ENCODE results near the gene SALL2. TPM values are rescaled to one million over a fixed set of nuclear protein-coding genes. Genes with fewer than 3 reads are reported as not detected.
"Not testable (repeated sequence)": the region's sequence is repeated elsewhere in the genome, so short reads cannot be mapped to it uniquely, and the experiment has no call there.

The SALL2 gene
- total RNA-seq: 1.4 TPM

DNA sequence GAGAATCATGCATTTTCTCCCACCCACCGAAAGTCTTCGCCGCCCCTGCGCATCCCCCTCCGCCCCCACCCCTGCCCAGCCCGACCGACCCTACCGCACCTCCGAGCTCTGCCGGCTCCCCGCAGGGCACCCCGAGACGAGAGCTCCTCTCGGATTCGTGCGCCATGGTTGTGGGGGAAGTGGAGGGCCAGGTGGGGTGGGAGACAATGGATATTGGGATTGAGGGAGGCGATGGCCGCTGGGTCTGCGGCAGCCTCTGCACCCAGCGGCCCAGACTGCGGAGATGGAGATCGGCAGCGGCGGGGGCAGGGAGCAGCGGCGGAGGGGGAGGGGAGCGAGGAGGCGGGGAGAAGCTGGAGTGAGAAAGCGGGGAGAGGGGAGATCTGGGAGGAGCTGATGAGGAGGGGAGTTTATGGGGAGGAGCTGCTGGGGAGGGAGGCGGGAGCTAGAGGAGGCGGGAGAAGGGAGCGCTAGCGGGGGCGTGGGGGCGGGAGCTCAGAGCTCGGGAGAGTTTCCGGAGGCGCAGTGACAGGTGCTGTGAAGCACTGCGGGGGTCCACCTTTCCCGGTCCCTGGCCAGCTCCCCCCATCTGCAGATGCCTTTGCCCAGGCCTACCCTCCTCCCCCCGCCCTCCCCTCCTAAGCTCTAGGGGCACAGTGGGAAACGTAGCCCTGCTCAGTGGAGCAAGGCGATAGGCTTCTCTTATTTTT, at the start of gene SALL2:
TSS of gene SALL2 (minus strand) at position 385 of the 710 bp plus-strand sequence. CDS start at position 166, 219 bp downstream.
- ATAC-seq: peak; percentile 45

DNA sequence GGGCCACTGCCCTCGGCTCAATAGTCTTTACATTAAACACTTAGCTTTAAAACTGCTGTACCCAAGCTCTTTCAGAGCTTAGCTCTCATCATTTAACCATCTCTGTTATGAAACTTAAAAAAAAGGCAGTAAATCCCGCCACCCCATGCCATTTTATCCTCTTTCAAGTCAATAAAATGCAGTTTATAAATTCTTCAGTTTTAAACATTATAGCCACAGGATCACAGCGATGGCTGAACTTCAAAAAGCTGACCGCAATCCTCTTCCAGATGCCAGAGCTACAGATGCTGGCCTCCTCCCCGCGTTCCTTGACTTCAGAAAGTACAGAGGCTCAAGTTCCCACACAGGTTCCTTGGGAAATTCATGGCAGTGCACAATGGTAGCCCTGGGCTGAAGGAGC, 49.5 kb upstream of the SALL2 start:
- no peak for ATAC-seq

DNA sequence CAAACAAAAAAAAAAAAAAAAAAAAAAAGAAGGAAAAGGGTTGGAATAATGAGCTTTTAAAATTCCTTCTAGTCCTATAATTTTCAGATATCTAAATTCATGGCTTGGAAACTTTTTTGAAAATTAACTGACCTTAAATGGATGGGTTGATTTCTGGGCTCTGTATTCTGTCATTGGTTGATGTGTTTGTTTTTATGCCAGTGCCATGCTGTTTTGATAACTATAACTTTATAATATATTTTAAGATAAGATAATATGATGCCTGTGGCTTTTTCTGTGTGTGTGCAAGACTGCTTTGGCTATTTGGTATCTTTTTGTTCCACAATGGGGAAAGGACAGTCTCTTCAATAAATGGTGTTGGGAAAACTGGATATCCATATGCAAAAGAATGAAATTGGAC, 46.5 kb upstream of the SALL2 start:
- no peak for ATAC-seq

DNA sequence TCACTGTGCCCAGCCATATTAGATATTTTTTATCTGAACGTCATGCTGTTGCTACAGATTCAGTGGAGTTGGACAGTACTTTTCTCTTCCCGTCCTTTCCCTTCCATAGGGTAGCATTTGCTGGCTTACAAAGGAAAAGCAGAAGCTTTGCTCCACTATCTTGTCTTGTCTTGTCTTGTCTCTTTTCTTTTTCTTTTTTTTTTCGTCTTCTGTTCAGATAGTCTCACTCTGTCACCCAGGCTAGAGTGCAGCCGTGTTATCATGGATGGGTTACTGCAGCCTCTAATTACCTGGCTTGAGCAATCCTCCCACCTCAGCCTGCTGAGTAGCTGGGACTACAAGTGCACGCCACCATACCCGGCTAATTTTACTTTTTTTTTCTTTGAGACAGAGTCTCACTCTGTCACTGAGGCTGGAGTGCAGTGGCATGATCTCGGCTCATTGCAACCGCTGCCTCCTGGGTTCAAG, 32.6 kb upstream of the SALL2 start:
- no peak for ATAC-seq

DNA sequence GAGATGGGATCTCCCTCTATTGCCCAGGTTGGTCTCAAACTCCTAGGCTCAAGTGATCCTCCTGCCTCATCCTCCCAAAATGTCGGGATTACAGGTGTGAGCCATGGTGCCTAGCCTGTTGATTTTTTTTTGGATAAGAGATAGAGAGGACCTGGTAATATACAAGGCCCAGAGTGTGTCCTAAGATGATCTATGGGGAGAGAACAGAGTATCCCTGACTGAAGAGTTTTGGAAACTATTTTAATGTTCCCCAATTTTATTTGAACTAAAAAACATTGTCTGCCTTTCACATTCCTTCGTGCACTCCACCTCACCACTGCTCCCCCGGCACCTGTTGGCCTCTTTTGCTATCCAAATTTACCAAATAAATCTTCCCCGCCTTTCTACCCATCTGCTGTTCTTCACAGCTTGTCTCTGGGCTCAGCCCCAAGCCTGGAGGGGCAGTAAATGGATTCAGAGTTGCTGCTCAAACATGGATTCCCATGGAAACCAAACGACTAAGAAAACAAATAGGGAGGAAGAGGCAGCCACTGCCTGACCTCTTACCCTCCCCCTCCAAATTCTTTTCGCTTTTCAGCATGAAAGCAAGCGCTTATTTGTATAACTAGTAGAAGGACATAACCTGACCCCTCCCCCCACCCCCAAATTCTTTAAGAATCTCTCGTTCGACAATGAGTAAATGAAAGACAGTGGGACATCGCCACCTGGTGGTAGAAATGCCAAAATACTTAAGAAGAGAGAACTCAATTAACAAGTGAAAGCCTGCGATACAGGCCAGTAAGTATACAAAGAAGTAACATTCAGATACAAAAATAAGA, 31.1 kb upstream of the SALL2 start:
- ATAC-seq: peak; percentile 48

DNA sequence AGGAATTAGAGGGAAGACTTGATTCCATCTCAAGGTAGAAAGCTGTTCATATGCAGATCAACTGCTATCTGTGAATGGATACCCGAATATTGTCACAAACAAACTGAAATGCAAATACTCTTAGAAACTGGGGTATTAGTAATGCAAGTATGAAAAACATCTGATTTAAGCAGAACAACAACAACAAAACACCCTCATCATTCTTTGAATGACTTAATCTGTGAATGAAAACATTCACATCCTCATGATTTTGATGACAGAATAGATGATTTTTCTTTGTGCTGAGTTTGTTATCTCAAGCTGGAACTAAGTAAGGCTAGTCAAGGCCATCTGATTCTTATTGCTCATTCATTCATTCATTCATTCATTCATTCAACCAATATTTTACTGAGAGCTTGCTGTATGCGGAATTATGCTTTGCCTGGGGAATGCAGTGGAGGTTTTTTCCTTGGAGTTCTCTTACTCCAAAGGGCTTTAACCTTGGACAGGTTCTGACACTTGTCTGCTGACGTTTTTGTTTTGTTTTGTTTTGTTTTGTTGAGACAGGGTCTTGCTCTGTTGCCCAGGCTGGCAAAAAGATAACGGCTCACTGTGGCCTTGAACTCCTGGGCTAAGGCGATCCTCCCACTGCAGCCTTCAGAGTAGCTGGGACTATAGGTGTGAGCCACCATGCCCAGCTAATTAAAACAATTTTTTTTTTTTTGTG, 30.4 kb upstream of the SALL2 start:
- no peak for ATAC-seq

DNA sequence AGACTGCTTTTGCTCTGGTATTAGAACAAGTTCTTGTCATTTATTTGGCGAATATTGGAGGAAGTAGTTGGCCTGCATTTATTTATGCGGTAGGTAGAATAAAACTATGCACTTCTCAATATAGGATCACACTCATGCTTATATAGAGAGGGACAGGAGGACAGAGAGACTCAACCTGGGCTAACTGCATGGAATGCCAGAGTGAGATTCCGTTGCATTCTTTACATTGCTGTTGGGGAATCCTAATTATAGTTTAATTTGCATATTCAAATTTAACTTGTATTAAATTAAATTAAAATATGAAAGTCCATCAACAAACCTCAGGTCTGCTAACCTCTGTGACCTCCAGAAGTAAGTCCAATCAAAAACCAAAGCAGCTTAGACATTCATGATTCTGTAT, 27.1 kb upstream of the SALL2 start:
- ATAC-seq: no peak

DNA sequence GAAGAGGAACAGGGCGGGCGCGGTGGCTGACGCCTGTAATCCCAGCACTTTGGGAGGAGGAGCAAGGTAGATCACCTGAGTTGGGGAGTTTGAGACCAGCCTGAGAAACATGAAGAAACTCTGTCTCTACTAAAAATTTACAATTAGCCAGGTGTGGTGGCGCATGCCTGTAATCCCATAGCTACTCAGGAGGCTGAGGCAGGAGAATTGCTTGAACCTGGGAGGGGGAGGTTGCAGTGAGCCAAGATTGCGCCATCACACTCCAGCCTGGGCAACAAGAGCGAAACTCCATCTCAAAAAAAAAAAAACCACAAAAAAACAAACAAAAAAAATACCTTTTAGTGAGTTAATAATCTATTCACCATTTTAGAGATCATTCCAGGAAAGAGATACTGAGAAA, 18.4 kb upstream of the SALL2 start:
- ATAC-seq: not testable (repeated sequence)

DNA sequence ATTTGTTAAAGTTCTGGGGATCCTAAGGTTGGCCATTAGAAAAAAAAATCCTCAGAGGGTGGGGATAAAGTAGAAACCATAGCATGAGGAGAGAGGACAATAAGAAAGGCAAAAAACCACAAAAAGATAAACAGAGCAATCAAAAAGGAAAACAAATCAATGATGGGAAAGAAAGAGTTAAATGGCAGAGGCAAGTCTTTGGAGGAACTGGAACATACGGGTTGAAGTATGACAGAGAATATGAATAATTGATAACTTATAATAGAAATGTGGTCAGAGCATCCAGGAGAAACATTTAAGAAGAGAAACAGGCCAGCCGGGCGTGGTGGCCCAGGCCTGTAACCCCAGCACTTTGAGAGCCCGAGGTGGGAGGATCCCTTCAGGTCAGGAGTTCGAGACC, 17.8 kb upstream of the SALL2 start:
- no peak for ATAC-seq

DNA sequence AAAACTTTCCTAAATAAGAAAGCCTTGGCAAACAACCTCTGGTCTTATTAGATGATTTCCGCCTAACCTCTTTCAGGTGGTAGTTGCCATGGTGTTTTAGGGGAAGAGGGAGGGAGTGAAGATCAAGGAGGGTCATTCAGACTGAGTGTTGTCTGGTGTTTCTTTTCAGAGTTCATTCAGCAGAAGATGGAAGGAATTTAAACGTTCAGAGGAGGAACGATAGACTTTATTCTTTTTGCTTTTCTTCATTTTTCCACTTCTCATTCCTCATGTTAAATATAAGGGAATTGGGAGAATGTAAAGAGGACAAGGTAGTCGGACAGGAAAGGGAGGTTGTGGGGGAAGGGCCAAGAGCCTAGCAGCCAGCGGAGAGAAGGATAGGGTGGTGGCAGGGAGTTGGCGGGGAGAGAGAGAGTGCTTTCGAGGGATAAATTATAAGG, 17.4 kb upstream of the SALL2 start:
- ATAC-seq: no peak

DNA sequence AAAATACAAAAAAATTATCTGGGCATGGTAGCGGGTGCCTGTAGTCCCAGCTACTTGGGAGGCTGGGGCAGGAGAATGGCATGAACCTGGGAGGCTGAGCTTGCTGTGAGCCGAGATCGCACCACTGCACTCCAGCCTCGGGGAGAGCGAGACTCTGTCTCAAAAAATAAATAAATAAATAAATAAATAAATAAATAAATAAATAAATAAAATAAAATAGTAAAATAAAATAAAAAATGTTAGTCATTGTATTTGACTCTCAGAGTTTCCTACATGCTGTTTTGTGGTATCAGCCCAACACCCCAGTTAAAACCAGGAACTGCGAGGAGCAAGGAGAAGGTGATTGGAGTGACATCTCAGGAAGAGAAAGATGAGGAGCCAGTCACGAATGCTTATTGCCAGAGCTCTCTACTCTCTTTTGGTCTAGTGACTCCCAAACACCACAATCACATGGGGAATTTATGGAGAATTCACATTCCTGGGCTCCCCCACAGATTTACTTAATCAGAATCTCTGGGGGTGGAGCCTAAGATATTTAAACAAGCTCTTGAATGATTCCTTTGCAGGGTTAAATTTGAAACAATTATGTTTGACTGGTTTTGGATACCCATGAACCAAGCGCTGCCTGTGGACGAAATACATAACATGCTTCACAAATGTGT, 15.4 kb upstream of the SALL2 start:
- no peak for ATAC-seq

DNA sequence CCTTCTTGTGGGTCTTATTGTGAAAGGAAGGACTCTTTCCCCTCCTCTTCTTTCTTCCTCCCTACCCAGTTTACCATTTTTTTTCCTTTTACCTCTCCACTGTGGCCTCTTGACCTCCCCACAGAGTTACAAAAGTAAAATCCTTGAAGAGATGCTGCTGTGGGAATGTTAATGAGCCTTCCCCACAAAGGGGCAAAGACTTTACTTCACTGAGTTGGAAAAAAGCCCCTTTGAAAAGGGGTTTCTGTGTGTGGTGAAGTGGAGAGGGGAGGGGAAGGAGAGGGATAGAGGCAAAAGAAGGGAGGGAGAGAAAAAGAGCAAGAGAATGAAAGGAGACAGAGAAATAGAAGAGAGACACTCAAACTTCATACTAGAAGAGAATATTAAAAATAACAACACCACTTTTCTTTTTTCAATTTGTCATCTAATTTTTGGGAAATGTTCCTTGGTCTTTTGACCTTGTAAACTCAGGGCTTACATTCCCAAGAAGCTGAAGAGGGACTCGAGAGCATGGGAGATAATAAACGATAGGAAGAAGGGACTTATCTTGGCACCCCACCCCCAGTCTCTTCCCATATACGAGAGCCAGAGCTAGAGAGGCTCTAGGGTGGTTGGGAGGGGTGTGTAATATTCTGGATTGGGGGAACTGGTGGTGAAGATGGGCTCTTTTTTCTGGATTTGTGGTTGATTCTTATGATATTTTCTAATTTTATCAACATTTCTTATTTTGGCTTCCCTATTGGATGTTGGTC, 13.2 kb upstream of the SALL2 start:
- ATAC-seq: no peak

DNA sequence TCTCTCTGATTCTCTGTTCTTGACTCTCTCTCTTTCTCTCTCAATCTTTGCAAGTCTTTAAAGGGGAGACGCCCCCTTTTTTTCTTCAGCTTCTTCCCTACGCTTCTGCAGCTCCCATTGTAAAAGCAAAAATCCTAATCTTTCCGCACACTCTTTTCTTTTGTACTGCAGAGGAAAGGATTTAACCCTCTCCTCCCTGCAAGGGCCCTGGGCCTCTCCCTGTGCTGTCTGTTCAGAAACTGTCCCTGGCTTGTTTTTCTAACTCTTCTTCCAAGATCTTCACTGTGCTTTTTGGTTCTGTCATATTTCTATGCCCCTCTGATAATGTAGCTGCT, 10.9 kb upstream of the SALL2 start:
- no peak for ATAC-seq

DNA sequence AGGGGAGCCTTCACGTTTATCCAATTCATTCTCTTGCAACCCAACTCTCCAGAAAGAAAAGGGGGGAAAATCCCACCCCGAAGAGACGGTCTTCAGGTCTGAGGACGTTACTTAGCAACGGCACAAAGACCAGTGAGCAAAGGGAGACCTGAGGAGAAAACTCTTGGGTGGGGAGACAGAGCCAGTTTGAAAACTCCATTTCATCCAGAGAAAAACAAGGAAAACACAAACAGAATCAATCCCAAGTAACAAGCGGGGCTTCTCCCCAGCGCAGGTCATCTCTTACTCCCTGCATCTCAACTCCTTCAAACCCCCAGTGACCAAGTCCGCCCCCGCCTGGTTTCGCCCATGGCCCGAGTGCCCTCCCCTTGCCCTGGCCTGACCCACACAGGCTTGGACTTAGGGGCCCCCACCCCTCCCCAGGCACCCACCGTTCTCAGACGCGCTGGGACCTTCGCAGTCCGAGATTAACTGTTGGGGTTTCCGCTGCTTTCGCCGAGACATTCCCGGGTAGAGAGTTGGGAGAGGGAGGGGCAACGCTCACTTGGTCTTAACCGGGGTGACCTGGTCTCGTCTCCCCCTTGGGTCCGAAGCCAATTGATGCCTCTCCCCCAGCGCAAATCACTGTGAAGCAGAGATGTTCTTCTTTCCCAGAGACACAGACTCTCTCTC, 10.4 kb upstream of the SALL2 start:
- no peak for ATAC-seq

DNA sequence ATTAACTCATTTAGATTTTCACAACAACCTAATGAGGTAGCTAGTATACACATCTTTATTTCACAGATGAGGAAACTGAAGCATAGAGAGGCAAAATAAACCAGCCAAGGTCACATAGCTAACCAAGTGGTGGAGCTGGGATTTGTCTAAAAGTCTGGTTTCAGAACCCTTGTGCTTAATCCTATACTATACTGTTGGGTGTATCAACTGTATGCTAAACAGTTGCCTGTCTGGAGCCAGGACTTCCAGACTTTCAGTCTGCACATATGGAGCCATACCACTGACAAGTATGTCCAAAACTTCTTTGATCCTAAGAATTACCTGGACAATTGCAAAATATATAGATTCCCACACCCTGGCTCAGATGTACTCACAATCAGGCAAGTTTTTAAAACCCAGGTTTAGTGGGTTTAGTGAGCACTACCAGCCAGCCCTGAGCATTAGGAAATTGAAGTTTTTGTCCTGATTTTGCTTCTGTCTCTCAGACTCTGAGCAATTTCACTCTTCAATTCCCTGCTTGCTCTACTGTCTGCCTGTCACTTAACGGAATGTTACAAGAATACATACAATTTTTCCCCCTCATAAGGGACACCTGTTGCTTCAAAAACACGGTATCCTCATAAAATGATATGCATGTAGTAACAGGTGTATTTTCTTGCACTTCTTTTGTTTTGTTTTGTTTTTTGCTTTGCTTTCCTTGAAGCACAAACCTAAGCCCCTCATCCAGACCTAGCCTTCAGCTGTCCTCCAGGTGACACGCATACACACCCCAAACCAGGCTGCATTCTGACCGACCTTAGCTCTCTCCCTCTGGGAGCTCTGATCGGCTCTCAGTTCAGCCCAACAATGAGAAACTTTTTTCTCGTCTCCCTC, 9.6 kb upstream of the SALL2 start:
- ATAC-seq: no peak

DNA sequence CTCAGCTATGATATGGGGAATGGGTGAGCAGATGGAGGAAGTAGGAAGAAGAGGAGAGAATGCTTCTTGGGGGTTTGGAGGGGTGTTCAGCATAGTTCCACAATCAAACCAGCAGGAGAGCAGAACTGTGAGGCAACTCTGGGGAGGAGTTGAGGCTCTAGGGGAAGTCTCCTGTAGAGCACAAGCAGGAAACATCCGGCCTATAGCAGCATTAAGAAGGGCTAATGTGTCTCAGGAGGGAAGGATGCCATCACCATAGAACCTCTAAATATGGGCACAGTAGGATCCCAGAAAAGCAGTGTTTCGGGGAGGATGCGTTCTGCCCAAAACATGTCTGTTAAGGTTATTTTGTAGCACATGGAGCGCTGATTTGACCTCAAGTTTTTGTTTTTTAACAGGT, 8.4 kb upstream of the SALL2 start:
- ATAC-seq: no peak

DNA sequence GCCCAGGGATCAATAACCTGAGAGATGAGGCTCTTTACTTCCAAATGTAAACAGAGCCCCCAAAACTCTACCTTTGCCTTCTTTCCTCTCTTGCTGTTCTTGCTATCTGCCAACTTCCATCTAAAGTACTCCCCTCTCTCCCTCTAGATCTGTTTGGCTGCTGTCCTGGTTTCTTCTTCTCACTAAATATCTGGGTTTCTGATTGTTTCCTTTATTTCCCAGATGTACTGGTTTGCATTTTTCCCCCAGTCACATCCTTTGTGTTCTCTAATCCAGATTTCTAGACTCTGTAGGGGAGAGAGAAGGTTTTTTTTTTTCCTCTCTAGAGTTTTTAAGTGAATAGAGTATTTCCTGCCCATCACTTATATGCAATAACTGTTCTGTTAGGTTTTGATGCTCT, 7.1 kb upstream of the SALL2 start:
- ATAC-seq: no peak

DNA sequence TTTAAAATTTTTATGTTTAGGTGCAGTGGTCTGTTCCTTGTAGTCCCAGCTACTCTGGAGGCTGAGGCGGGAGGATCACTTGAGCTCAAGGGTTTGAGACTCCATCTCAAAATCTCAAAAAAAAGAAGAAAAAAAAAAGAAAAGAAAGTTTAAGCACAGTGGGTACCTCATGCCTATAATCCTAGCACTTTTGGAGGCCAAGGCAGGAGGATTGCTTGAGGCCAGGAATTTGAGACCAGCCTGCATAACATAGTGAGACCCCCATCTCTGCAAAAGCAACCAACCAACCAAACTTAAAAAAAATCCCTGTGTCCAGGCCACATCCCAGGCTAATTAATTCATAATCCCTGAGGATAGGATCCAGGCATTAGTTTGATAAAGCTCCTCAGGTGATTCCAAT, 3.4 kb upstream of the SALL2 start:
- no peak for ATAC-seq

DNA sequence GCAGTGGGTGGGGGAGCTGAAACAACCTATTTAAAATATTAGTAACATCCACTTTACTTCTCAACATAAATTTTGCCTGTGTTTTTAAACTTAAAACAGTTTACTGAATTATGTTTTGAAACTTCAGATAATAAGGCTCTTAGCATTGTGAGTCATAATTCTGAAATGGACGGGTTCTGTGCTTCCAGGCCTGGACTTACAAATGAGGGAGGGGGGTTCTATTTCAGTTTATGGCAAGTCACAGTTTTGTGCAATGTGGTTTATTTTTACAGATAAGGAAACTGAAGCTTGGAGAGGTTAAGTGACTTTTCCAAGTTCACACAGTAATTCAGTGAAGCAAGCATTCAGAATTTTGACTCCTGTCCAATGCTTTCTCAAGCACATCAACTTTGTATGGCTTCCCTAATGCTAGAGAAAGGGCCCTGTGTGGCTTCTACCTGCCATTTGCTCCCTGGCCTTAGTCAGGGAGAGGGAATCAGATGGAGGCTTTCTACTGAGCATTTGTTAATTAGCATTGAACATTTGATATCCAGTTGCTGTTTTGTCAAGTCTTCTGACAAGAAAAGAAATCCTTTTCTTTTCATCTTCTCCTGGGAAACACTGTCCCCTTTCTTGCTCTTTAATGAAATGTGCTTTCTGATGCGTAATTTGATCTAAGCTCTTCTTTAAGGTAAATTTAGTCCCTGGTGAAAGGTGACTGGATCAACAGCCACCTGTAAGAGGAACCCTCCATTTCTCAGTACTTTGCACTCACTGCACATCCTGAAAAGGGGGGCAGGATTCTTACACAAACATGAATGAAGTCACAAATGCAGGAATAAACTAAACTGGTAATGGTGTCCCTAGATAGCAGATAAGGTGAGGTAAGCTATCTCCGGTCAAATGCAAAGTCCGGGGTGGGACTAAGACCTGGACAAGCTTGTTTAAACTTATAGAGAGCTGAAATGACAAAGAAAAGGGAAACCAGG, 2.5 kb upstream of the SALL2 start:
- no peak for ATAC-seq

All from esophagus mucosa (tissue), 1 donor.